ENCODE results near the gene ZBTB7B. TPM values are rescaled to one million over a fixed set of nuclear protein-coding genes. Genes with fewer than 3 reads are reported as not detected.

Gene ZBTB7B
- total RNA-seq, 1 donor from 2014 or later, result 83.1 TPM

DNA sequence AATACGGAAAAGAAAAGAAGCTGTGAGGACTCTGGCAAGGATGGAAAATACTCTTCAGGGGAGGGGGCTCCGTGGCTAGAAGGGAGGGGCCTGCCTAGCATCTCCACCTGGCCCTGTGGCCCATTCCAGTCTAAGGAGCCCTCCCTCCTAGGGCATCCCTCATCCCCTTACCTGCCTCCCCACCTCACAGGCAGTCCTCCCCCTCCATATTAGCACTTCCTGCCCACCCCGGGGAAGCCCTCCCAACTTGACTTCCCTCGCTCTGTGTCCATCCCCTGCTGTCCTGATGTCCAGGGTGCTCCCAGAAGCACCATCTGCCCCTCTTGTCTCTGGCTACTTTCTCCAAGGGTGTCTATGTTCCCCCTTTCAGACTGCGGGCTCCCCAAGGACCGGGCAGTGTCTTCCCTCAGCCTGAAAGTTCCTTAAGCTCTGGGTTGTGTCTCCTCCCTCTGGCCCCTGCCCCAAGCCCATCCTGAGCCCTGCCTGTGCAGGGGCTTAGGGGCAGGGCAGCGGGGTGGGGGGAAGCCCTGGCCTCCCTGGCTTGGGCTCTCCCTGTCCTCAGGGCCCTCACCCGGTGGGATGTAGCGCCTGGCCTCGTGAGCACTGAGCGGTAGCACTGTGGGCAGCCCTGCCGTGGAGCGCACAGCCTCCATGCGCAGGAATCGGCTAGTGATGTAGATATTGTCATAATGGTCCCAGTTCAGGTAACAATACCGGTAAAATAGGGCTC, 27.1 kb downstream of the ZBTB7B start:
- Histone ChIP-seq H3K9me3 (no peaks in the 10 kb centered on the region), H3K27me3 (no peaks in the 10 kb centered on the region), H3K36me3 (no peaks in the 10 kb centered on the region), H3K27ac (no peak overlapping the region), H3K4me1 (no peaks in the 10 kb centered on the region), H3K4me3 (no peak overlapping the region)
- DNase-seq (ENCODE audit: low spot score in 2 of 2), result no peak
- no peak for TF ChIP-seq CTCF (IDR thresholded peaks at IDR 0.05)
- intact Hi-C loops (cut with DNase I), result no loop called here

- Histone ChIP-seq H3K36me3 (no peaks in the 10 kb centered on the region), H3K27ac (no peak overlapping the region), H3K9me3 (no peaks in the 10 kb centered on the region), H3K4me1 (no peaks in the 10 kb centered on the region), H3K4me3 (no peak overlapping the region), H3K27me3 (no peaks in the 10 kb centered on the region)
- TF ChIP-seq CTCF (IDR thresholded peaks at IDR 0.05), result no peak
- intact Hi-C loops (cut with DNase I), result no loop called here
- DNase-seq (ENCODE audit: low spot score in 2 of 2), result no peak
Observed at GRCh38 chr1:155030243-155030795, 27.7 kb downstream of the ZBTB7B start.

DNA sequence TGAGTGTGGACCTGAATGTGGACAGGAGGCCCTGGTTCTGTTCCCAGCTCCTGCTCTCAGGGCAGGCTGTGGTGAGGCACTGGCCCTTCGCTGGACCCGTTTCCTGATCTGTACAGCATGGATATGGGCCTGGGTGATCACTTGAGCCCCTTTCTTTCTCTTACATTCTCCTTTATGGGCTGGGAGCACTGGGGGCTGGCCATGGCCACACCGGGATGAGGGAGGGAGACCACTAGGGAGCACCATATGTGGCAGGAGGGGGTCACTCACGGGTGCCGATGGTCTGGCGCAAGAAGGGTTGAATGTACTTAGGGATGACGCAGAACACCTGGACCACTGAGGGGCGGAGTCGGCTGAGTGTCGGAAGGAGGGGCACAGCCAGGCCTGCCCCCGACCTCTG, 28.3 kb downstream of the ZBTB7B start:
- Histone ChIP-seq H3K36me3 (no peaks in the 10 kb centered on the region), H3K4me1 (no peaks in the 10 kb centered on the region), H3K27ac (no peak overlapping the region), H3K9me3 (no peaks in the 10 kb centered on the region), H3K27me3 (no peaks in the 10 kb centered on the region), H3K4me3 (no peak overlapping the region)
- DNase-seq (ENCODE audit: low spot score in 2 of 2), result no peak
- intact Hi-C loops (cut with DNase I), result no loop called here
- no peak for TF ChIP-seq CTCF (IDR thresholded peaks at IDR 0.05)

GRCh38 chr1:155032886-155033285, 30.3 kb downstream of the ZBTB7B start:
- Histone ChIP-seq H3K36me3 (no peaks in the 10 kb centered on the region), H3K4me3 (no peak overlapping the region), H3K4me1 (no peaks in the 10 kb centered on the region), H3K27me3 (no peaks in the 10 kb centered on the region), H3K27ac (no peak overlapping the region), H3K9me3 (no peaks in the 10 kb centered on the region)
- no peak for DNase-seq (ENCODE audit: low spot score in 2 of 2)
- intact Hi-C loops (cut with DNase I), result no loop called here
- TF ChIP-seq CTCF (IDR thresholded peaks at IDR 0.05), result no peak

DNA sequence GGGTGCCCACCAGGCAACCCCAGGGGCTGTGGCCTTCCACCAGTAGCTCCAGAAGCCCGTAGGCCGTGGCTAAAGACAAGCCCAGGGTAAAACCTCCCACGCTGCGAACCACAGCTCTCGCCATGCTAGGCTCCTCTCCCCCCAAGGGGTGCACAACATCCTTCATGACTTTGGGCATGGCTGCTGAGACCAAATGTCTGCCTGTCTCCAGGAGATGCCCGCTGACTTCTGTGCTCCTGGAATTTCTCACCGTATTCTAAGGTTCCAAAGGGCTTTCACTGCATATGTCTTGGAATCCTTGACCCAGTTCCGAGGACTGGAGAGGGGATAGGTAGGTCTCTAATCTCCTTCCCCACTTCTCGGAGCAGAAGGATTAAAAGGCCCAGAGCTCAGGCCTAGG, 30.9 kb downstream of the ZBTB7B start, which contains the start of the genes DCST1 and DCST2:
Gene DCST1 (plus strand): TSS at position 301 of the 400 bp plus-strand sequence. CDS start 213 bp downstream, outside the sequence.
Gene DCST2 (minus strand): TSS at position 258 of the 400 bp plus-strand sequence. CDS start 80 bp downstream, at position 178.
- TF ChIP-seq CTCF (IDR thresholded peaks at IDR 0.05), result no peak
- Histone ChIP-seq H3K27me3 (no peaks in the 10 kb centered on the region), H3K27ac (no peak within 1 kb of the TSS), H3K4me3 (no peak within 1 kb of the TSS), H3K36me3 (no peaks in the 10 kb centered on the region), H3K4me1 (no peaks in the 10 kb centered on the region), H3K9me3 (no peaks in the 10 kb centered on the region)
- no peak for DNase-seq (ENCODE audit: low spot score in 2 of 2)
- intact Hi-C loops (cut with DNase I), result no loop called here
